ENCODE measurements around the gene TAF1B.
"Not testable (repeated sequence)": the region's sequence is repeated elsewhere in the genome, so short reads cannot be mapped to it uniquely, and the experiment has no call there.

TAF1B gene

DNA sequence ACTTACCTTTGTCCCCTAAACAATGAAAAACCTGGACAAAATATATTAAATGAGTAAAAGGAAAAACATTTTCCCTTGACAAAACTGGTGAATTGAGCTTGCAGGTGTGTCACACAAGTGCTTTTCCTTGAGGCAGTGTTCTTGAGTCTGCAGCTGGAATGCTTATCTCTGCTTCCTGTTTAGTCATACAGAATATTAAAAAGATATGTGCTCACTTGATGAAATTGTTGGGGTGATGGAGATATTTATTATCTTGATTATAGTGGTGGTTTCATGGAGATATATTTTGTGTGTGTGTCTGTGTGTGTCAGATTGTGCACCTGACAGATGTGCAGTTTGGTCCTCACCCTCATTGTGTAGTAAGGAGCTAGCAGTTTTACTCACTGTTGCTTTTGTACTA lies 3.3 kb downstream of the TAF1B start:
- no peak for DNase-seq (ENCODE audit: low read depth in 1 of 2, low spot score in 1 of 2)
- in situ Hi-C loops (cut with HindIII; ENCODE audit: low pct_unique_long_range_greater_than_20kb, low sequenced_read_pairs) = no loop called here
- TF ChIP-seq JUND (IDR thresholded peaks at IDR 0.05; ENCODE audit: low read depth) = no peak

DNA sequence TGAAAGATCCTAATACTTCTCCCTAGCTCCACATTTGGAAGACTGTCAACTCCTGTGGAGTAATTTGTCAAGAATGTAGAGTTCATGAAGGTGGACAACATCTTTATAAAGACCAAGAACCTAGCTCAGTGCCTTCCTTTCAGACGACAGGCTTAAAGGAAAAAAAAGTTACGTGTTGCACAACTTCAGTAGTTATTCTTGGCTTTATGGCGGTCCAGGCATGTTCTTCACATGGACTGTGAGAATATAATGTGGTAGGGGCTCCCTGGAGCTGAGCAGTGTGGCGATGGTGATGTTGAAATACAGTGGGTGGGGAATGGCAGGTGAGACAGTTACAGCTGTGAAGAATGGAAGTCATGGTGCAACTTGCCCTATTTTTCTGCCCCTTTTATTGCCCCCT lies 3.9 kb downstream of the TAF1B start:
- DNase-seq (ENCODE audit: low read depth in 1 of 2, low spot score in 1 of 2) = no peak
- TF ChIP-seq JUND (IDR thresholded peaks at IDR 0.05; ENCODE audit: low read depth) = no peak
- in situ Hi-C loops (cut with HindIII; ENCODE audit: low pct_unique_long_range_greater_than_20kb, low sequenced_read_pairs) = no loop called here

DNA sequence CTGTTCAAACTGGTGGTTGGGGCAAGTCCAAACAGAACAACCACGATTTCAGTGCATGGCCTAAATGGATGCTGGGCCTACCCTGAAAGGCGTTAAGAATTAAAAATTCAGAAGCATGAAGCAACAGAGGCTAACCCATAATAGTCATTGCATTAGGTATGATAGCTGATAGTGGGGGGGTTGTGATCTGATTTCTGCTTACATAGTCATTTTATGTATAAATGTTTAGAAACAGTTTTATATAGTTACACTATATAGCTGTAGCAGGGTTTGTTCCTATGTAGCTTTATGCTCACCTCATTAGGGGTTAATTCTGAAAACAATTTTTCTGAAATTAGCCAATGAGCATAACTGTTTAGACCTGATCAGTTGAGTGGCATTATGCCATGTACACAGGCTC lies 9.6 kb downstream of the TAF1B start:
- DNase-seq (ENCODE audit: low read depth in 1 of 2, low spot score in 1 of 2) = no peak
- TF ChIP-seq JUND (IDR thresholded peaks at IDR 0.05; ENCODE audit: low read depth) = no peak
- in situ Hi-C loops (cut with HindIII; ENCODE audit: low pct_unique_long_range_greater_than_20kb, low sequenced_read_pairs) = no loop called here

DNA sequence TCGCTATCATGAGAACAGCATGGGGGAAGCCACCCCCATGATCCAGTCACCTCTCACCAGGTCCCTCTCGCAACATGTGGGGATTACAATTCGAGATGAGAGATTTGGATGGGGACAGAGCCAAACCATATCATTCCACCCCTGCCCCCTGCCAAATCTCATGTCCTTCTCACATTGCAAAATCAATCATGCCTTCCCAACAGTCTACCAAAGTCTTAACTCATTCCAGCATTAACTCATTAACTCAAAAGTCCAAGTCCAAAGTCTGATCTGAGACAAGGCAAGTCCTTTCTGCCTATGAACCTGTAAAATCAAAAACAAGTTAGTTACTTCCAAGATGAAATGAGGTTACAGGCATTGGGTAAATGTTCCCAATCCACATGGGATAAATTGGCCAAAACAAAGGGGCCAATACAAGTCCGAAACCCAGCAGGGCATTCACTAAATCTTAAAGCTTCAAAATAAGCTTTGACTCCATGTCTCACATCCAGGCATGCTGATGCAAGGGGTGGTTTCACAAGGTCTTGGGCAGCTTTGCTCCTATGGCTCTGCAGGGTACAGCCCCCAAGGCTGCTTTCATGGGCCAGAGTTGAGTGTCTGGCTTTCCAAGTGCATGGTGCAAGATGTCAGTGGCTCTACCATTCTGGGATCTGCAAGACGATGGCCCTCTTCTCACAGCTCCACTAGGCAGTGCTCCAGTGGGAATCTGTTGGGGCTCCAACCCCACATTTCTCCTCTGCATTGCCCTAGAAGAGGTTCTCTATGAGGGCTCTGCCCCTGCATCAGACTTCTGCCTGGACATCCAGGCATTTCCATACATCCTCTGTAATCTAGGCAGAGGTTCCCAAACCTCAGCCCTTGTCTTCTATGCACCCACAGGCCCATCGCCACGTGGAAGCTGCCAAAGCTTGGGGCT lies 14.8 kb downstream of the TAF1B start:
- no peak for DNase-seq (ENCODE audit: low read depth in 1 of 2, low spot score in 1 of 2)
- no peak for TF ChIP-seq JUND (IDR thresholded peaks at IDR 0.05; ENCODE audit: low read depth)
- in situ Hi-C loops (cut with HindIII; ENCODE audit: low pct_unique_long_range_greater_than_20kb, low sequenced_read_pairs) = no loop called here

DNA sequence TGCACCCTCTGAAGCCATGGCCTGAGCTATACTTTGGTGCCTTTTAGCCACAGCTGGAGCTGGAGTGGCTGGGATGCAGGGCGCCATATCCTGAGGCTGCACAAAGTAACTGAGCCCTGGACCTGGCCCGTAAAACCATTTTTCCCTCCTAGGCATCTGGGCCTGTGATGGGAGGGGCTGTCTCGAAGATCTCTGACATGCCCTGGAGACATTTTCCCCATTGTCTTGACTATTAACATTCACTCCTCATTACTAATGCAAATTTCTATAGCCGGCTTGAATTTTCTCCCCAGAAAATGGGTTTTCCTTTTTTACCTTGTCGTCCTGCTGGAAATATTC lies 15.4 kb downstream of the TAF1B start:
- in situ Hi-C loops (cut with HindIII; ENCODE audit: low pct_unique_long_range_greater_than_20kb, low sequenced_read_pairs) = no loop called here
- no peak for DNase-seq (ENCODE audit: low read depth in 1 of 2, low spot score in 1 of 2)
- no peak for TF ChIP-seq JUND (IDR thresholded peaks at IDR 0.05; ENCODE audit: low read depth)

DNA sequence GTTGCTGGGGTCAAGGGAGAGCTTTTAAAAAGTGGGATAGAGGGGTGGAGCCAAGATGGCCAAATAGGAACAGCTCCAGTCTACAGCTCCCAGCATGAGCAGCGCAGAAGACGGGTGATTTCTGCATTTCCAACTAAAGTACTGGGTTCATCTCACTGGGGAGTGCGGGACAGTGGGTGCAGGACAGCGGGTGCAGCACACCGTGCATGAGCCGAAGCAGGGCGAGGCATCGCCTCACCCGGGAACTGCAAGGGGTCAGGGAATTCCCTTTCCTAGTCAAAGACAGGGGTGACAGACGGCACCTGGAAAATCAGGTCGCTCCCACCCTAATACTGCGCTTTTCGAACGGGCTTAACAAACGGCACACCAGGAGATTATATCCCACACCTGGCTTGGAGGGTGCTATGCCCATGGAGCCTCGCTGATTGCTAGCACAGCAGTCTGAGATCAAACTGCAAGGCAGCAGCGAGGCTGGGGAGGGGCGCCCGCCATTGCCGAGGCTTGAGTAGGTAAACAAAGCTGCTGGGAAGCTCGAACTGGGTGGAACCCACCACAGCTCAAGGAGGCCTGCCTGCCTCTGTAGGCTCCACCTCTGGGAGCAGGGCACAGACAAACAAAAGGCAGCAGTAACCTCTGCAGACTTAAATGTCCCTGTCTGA lies 17.8 kb downstream of the TAF1B start:
- in situ Hi-C loops (cut with HindIII; ENCODE audit: low pct_unique_long_range_greater_than_20kb, low sequenced_read_pairs); DNase-seq (ENCODE audit: low read depth in 1 of 2, low spot score in 1 of 2): not testable (repeated sequence)

DNA sequence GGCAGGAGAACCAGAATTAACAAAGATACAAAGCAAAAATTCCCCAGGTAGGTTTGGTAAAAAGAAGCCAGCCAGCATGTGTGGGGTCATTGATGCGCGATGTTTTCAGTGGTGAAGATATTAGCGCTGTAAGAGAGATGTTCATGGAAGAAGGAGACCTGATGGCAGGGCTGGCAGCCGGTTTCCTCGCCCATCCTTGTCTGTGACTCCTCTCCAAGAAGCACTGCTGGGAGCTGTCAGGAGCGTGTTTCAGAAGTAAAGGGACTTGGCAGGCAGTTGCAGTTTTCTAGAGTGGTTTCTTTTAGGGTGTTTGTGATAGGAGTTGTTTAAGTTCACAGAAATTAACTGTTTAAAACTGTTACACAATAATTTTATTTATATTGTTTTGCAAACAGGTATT lies 24.6 kb downstream of the TAF1B start:
- in situ Hi-C loops (cut with HindIII; ENCODE audit: low pct_unique_long_range_greater_than_20kb, low sequenced_read_pairs) = no loop called here

DNA sequence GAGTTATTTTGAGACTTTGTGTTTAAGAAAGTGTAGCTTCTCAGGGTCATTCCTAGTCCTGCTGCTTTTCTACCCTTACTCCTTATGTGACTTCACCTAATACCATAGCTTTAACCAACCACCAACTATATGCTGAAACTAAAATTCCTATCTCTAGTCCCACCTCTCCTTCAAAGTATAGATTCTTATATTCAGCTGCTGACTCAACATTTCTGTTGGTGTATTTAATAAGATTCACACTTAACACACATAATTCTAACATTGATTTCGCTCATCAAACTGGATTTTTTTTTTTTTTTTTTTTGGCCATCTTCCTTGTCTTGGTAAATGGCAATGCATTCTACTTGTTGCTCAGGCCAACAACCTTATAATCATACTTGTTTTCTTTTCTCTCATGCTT lies 30.1 kb downstream of the TAF1B start:
- in situ Hi-C loops (cut with HindIII; ENCODE audit: low pct_unique_long_range_greater_than_20kb, low sequenced_read_pairs) = no loop called here
- no peak for DNase-seq (ENCODE audit: low read depth in 1 of 2, low spot score in 1 of 2)
- no peak for TF ChIP-seq JUND (IDR thresholded peaks at IDR 0.05; ENCODE audit: low read depth)

More for the DNA sequence above, 24.6 kb downstream of the TAF1B start:
- no peak for TF ChIP-seq JUND (IDR thresholded peaks at IDR 0.05; ENCODE audit: low read depth)
- no peak for DNase-seq (ENCODE audit: low read depth in 1 of 2, low spot score in 1 of 2)

DNA sequence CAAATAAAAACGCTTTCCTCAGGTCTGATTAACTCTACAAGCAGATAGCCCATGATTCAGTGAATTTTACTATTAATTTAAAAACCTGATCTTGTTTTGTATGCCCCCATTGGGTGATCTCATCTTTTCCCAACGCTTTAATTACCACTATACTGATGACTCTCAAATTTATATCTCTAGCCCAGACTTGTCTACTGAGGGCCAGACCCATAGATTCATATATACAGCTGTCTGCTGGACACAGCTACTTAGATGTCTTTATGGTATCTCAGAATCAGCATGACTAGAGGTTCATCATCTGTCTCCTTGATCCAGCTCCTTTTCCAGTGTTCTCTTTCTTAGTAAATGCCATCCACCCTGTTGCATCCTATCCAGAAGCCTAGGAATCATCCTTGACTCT lies 33.8 kb downstream of the TAF1B start:
- DNase-seq (ENCODE audit: low read depth in 1 of 2, low spot score in 1 of 2) = no peak
- TF ChIP-seq JUND (IDR thresholded peaks at IDR 0.05; ENCODE audit: low read depth) = no peak
- in situ Hi-C loops (cut with HindIII; ENCODE audit: low pct_unique_long_range_greater_than_20kb, low sequenced_read_pairs) = no loop called here

DNA sequence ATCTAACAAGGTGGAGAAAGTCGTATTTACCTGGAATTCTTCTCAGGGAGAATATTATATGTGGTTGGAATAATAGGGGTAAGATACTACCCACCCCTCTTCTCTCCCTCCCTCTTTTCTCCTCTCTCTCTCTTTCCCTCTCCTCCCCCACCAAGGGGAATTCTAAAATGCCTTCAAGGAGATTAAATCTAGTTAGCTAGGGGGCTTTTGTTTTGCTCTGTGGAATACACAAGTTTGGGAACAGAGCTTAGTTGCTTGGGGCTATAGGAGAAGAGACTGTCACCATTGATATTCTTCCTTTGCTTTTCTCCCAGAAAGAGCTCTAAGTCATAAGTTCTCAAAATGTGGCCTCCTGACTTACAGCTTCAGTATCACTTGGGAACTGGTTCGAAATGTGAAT lies 34.5 kb downstream of the TAF1B start:
- in situ Hi-C loops (cut with HindIII; ENCODE audit: low pct_unique_long_range_greater_than_20kb, low sequenced_read_pairs) = no loop called here
- no peak for TF ChIP-seq JUND (IDR thresholded peaks at IDR 0.05; ENCODE audit: low read depth)
- DNase-seq (ENCODE audit: low read depth in 1 of 2, low spot score in 1 of 2) = no peak

DNA sequence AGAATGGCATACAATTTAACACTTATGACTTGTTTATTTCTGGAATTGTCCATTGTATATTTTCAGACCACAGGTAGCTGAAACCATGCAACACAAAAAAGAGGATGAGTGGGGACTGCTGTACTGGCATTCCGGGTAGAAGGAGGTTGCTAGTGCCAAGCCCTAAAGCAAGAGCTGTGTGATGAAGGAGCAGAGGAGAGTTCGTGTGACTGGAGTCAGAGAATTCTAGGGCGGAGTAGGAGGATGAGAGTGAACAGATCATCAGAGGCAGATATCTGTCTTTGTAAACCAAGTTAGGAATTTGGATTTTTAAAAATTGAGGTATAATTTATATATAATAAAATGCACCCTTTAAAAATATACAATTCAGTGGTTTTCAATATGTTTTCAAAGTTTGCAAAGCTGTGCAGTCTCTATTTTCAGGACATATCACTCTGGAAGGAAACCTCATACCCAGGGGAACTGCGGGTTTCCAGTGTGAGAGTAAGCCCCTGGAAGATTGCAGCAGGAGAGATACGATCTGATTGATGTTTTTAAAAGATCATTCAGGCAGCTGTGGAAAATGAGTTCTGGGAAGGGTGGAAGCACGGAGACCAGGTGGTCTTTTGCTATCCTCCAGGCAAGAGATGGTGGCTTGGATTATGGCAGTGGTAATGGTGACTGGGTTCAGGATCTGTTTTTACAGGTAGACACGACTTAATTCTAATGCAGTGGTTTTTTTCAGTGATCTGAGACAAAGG lies 36.4 kb downstream of the TAF1B start:
- TF ChIP-seq JUND (IDR thresholded peaks at IDR 0.05; ENCODE audit: low read depth) = no peak
- in situ Hi-C loops (cut with HindIII; ENCODE audit: low pct_unique_long_range_greater_than_20kb, low sequenced_read_pairs) = no loop called here
- DNase-seq (ENCODE audit: low read depth in 1 of 2, low spot score in 1 of 2) = no peak

DNA sequence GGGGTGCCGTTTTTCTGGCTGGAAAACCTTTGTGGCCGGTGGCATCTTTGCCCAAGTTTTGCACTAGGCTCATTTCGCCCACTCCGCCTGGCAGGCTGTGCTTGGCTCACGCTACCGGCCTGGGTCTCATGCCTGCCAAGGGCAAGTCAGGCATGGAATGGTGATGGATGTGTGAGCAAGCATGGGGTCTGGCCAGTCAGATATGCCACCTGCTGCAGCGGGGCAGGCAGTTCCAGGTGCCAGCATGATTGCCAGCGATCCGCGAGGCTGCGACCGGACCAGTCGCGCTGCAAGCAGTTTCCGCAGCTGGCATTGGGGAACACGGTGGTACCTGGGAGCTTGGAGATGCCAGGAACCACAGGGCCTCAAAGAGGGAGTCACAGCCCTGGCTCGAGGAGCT lies 40.6 kb downstream of the TAF1B start:
- no peak for TF ChIP-seq JUND (IDR thresholded peaks at IDR 0.05; ENCODE audit: low read depth)
- in situ Hi-C loops (cut with HindIII; ENCODE audit: low pct_unique_long_range_greater_than_20kb, low sequenced_read_pairs) = no loop called here
- no peak for DNase-seq (ENCODE audit: low read depth in 1 of 2, low spot score in 1 of 2)

DNA sequence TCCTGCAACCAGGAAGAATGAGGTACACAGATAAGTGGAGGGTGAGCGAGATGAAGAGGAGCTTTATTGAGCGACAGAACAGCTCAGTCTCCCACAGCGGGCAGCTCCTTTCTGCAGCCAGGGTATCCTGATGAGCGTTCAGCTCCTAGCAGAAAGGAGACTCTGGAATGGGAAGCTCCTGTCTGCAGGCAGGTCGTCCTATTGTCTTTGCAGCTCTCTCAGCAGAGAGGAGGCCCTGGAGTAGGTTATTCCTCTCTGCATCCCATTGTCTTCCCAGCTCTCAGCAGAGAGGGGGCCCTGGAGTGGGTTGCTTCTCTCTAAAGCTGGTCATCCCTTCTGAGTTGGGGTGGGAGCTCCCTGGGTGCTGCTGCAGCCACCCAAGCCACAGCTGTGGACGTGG lies 41.2 kb downstream of the TAF1B start:
- in situ Hi-C loops (cut with HindIII; ENCODE audit: low pct_unique_long_range_greater_than_20kb, low sequenced_read_pairs) = no loop called here
- DNase-seq (ENCODE audit: low read depth in 1 of 2, low spot score in 1 of 2) = no peak
- TF ChIP-seq JUND (IDR thresholded peaks at IDR 0.05; ENCODE audit: low read depth) = no peak

All from T47D (cell line).